Endothelial cell of umbilical vein (primary cell): ENCODE results near the gene FNDC1.

Experiments used
- CTCF ChIP-seq, 2 donors: IDR thresholded peaks; 1 replicate in 1 of 2; 2 replicates in 1 of 2; pipeline ENCODE4 v1.5.1; 2011; ENCODE audit warnings: low read length in 2 of 2, mild to moderate bottlenecking in 2 of 2, moderate library complexity in 2 of 2, control low read depth in 1 of 2, inconsistent platforms in 1 of 2, low read depth in 1 of 2; ENCODE audit not compliant: insufficient read depth in 1 of 2; ENCODE audit errors: extremely low read depth in 1 of 2
- EZH2 ChIP-seq: IDR thresholded peaks from 2 replicates; pipeline ENCODE4 v1.6.1; 2012; ENCODE audit warnings: borderline replicate concordance, low read depth, mild to moderate bottlenecking, moderate library complexity, low read length, inconsistent platforms; ENCODE audit not compliant: severe bottlenecking
- MAX ChIP-seq: IDR thresholded peaks from 2 replicates; pipeline ENCODE4 v1.6.1; 2011; ENCODE audit not compliant: insufficient read depth, insufficient read length
- POLR2A ChIP-seq: IDR thresholded peaks from 2 replicates; pipeline ENCODE4 v1.6.1; 2012; ENCODE audit warnings: low read depth, mild to moderate bottlenecking, control low read depth, low read length

- no peak for TF ChIP-seq EZH2
- no peak for TF ChIP-seq POLR2A
- TF ChIP-seq CTCF (IDR thresholded peaks at IDR 0.05; ENCODE audit: extremely low read depth in 1 of 2, insufficient read depth in 1 of 2, low read depth in 1 of 2, low read length in 2 of 2) = peak; percentile 80 to 86
- no peak for TF ChIP-seq MAX
Observed at GRCh38 chr6:159134701-159135364, 34.4 kb upstream of the FNDC1 start.
